Measurements from ENCODE around the gene SLC24A1. TPM values are rescaled to one million over a fixed set of nuclear protein-coding genes. Genes with fewer than 3 reads are reported as not detected.

The SLC24A1 gene
- total and polyA plus RNA-seq, 10 of the 15 experiments (the other 5 are each of a cell fraction or from before 2014, with no cell fraction given), result 1.4 to 5.8 (median 3.3) TPM

- ChIA-PET SMC1A (ENCODE audit: uncharacterized antibody, unreplicated experiment) (no interaction called here), POLR2A (no interaction called here), CTCF (no interaction called here), RAD21 (ENCODE audit: unreplicated experiment) (no interaction called here)
- DNase-seq (ENCODE audit: low read depth, low spot score) (no peak), FAIRE-seq (no peak), ATAC-seq (no peak)
- Histone ChIP-seq H3K79me2 (ENCODE audit: control insufficient read depth, insufficient read depth, low read length) (peaks cover 1% of the 10 kb centered on the region; the same call in 1 of the 2 replicates), H3K36me3 (ENCODE audit: control insufficient read depth in 2 of 2, insufficient read depth in 2 of 2, low read length in 1 of 2) (peaks cover 0 to 12% of the 10 kb centered on the region in 2 experiments; a peak in 3 of 4 replicates), H2AFZ (ENCODE audit: control insufficient read depth, low read depth, low read length) (no peak overlapping the region), H3K27me3 (replicated peaks in 1 of 2; ENCODE audit: control insufficient read depth in 2 of 2, insufficient read depth in 2 of 2, low read length in 1 of 2) (no peaks in the 10 kb centered on the region), H3K9me3 (replicated peaks; ENCODE audit: control insufficient read depth, insufficient read depth, low read length) (no peaks in the 10 kb centered on the region), H3K9ac (ENCODE audit: control insufficient read depth, insufficient read depth, low read length) (no peak overlapping the region), H3K4me3 (no peak overlapping the region), H4K20me1 (ENCODE audit: control insufficient read depth, insufficient read depth) (no peaks in the 10 kb centered on the region), H3K27ac (ENCODE audit: control insufficient read depth, insufficient read depth) (no peak overlapping the region), H3K4me1 (ENCODE audit: control insufficient read depth, insufficient read depth, low read length) (no peaks in the 10 kb centered on the region), H3K4me2 (ENCODE audit: control insufficient read depth, insufficient read depth) (no peak overlapping the region)
- no TSS peak for BruUV-seq (replicated peaks)
- intact Hi-C loops (cut with micrococcal nuclease; ENCODE audit: unreplicated experiment), result no loop called here
- TF ChIP-seq ELK1 (IDR thresholded peaks at IDR 0.05; ENCODE audit: low read depth, low read length), result no peak
- no peak for TF ChIP-seq MAX (IDR thresholded peaks at IDR 0.05; ENCODE audit: low read depth, low read length)
- TF ChIP-seq PML (IDR thresholded peaks at IDR 0.05; ENCODE audit: low read length), result no peak
- TF ChIP-seq KDM1A (IDR thresholded peaks at IDR 0.05; ENCODE audit: borderline replicate concordance), result no peak
- WGBS (ENCODE audit: insufficient coverage, insufficient replicate concordance, low lambda C conversion rate, missing lambda C conversion rate), result 70% methylated on average over 2 of the region's 2 CpGs
- in situ Hi-C loops (cut with MboI), result no loop called here
These were observed 18.6 kb upstream of the SLC24A1 start for GRCh38 chr15:65603134-65603533.

GRCh38 chr15:65603559-65603958 is 18.2 kb upstream of the SLC24A1 start:
- CTCF ChIA-PET, result interaction anchor here (1.4 kb wide), 1 partner anchor 9 kb away, joined by 3 read pairs; no protein-coding TSS in a partner anchor
- no peak overlapping the region for H3K4me3 ChIP-seq
- no peaks in the 10 kb centered on the region for H3K27me3 ChIP-seq (replicated peaks in 1 of 2; ENCODE audit: control insufficient read depth in 2 of 2, insufficient read depth in 2 of 2, low read length in 1 of 2)
- no peak overlapping the region for H3K4me2 ChIP-seq (ENCODE audit: control insufficient read depth, insufficient read depth)
- H3K79me2 ChIP-seq (ENCODE audit: control insufficient read depth, insufficient read depth, low read length), result peaks cover 4% of the 10 kb centered on the region
- no peak overlapping the region for H3K9ac ChIP-seq (ENCODE audit: control insufficient read depth, insufficient read depth, low read length)
- 100% methylated on average over 1 of the region's 1 CpG for WGBS (ENCODE audit: insufficient coverage, insufficient replicate concordance, low lambda C conversion rate, missing lambda C conversion rate)
- in situ Hi-C loops (cut with MboI) (no loop called here), intact Hi-C loops (cut with micrococcal nuclease; ENCODE audit: unreplicated experiment) (no loop called here)
- POLR2A ChIA-PET, result no interaction called here
- FAIRE-seq, result no peak
- H3K4me1 ChIP-seq (ENCODE audit: control insufficient read depth, insufficient read depth, low read length), result no peaks in the 10 kb centered on the region
- RAD21 ChIA-PET (ENCODE audit: unreplicated experiment), result no interaction called here
- no TSS peak for BruUV-seq (replicated peaks)
- H3K36me3 ChIP-seq (ENCODE audit: control insufficient read depth in 2 of 2, insufficient read depth in 2 of 2, low read length in 1 of 2), result peaks cover 0 to 11% of the 10 kb centered on the region in 2 experiments; a peak in 3 of 4 replicates
- no peak overlapping the region for H3K27ac ChIP-seq (ENCODE audit: control insufficient read depth, insufficient read depth)
- no peaks in the 10 kb centered on the region for H3K9me3 ChIP-seq (replicated peaks; ENCODE audit: control insufficient read depth, insufficient read depth, low read length)
- no peak for DNase-seq (ENCODE audit: low read depth, low spot score)
- no peak overlapping the region for H2AFZ ChIP-seq (ENCODE audit: control insufficient read depth, low read depth, low read length)
- H4K20me1 ChIP-seq (ENCODE audit: control insufficient read depth, insufficient read depth), result no peaks in the 10 kb centered on the region
- ATAC-seq, result no peak
- SMC1A ChIA-PET (ENCODE audit: uncharacterized antibody, unreplicated experiment), result no interaction called here
- TF ChIP-seq ZNF274 (IDR thresholded peaks at IDR 0.05; ENCODE audit: insufficient read depth, insufficient read length) (no peak), ZBTB40 (IDR thresholded peaks at IDR 0.05; ENCODE audit: borderline replicate concordance) (peak; percentile 87)
